ENCODE measurements around the gene FBXO42. TPM values are rescaled to one million over a fixed set of nuclear protein-coding genes. Genes with fewer than 3 reads are reported as not detected.

The FBXO42 gene
- total RNA-seq, 1 donor from 2014 or later: 19.0 TPM

DNA sequence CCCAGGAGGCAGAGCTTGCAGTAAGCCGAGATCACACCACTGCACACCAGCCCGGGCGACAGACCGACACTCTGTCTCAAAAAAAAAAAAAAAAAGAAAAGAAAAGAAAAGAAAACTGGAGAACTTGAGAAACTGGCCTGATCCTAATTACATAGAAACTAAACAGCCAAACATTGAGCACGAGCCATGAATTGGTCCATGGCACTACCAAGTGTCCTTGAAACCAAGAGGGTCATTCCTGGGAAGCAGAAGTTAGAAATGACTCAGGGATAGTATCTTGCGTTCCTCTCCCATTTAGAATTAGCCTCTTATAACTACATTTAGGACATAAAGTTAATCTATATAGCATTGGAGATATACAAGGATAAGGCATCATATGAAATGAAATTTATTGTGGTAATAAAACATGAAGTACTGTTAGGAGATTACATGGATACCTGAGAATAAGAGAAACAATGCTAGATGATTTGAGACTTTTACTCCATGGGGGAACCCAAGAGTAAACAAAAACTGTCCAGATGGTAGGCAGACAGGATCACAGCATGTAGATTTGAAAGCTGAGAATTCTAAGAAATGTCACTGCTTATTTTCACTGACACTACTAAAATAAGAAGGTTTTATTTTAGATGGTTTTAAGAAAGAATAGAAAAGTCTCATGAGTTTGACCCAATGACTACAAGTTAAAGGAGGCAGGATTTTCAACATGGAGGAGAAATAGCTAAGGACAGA is 75.8 kb downstream of the FBXO42 start:
- ChIA-PET CTCF (interaction anchor here (0.9 kb wide), 1 partner anchor 87 kb away, joined by 3 read pairs; no protein-coding TSS in a partner anchor), POLR2A (no interaction called here)
- no peaks in the 10 kb centered on the region for H3K9me3 Mint-ChIP-seq

DNA sequence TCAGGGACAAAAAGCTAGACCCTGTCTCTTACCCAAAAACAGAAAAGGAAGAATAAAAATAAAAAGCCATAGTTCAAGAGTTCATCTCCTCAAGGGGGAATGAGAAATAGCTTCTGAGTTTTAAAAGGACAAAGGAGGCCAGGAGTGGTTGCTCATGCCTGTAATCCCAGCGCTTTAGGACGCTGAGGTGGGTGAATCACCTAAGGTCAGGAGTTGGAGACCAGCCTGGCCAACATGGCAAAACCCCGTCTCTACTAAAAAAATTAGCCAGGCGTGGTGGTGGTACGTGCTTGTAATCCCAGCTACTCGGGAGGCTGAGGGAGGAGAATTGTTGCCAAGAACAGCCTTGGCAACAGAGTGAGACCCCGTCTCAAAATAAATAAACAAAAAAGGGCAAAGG is 76.7 kb downstream of the FBXO42 start:
- ChIA-PET POLR2A (no interaction called here), CTCF (no interaction called here)
- TF ChIP-seq, protein P1, sequence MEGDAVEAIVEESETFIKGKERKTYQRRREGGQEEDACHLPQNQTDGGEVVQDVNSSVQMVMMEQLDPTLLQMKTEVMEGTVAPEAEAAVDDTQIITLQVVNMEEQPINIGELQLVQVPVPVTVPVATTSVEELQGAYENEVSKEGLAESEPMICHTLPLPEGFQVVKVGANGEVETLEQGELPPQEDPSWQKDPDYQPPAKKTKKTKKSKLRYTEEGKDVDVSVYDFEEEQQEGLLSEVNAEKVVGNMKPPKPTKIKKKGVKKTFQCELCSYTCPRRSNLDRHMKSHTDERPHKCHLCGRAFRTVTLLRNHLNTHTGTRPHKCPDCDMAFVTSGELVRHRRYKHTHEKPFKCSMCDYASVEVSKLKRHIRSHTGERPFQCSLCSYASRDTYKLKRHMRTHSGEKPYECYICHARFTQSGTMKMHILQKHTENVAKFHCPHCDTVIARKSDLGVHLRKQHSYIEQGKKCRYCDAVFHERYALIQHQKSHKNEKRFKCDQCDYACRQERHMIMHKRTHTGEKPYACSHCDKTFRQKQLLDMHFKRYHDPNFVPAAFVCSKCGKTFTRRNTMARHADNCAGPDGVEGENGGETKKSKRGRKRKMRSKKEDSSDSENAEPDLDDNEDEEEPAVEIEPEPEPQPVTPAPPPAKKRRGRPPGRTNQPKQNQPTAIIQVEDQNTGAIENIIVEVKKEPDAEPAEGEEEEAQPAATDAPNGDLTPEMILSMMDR (IDR thresholded peaks at IDR 0.05): no peak
- Mint-ChIP-seq H3K9me3 (no peaks in the 10 kb centered on the region), H3K4me1 (peaks cover 2% of the 10 kb centered on the region), H3K4me3 (no peak overlapping the region), H3K36me3 (ENCODE audit: low read depth) (peaks cover 33% of the 10 kb centered on the region), H3K27me3 (no peaks in the 10 kb centered on the region), H3K27ac (no peak overlapping the region)
- intact Hi-C loops (cut with micrococcal nuclease): no loop called here
- DNase-seq: no peak
- no peak for ATAC-seq (ENCODE audit: low read depth)

More for the DNA sequence above, 75.8 kb downstream of the FBXO42 start:
- ATAC-seq (ENCODE audit: low read depth) (no peak), DNase-seq (no peak)
- no peaks in the 10 kb centered on the region for H3K4me1 Mint-ChIP-seq
- H3K27ac Mint-ChIP-seq: no peak overlapping the region
- TF ChIP-seq, protein P1 (IDR thresholded peaks at IDR 0.05): no peak
- peaks cover 33% of the 10 kb centered on the region for H3K36me3 Mint-ChIP-seq (ENCODE audit: low read depth)
- H3K4me3 Mint-ChIP-seq: no peak overlapping the region
- intact Hi-C loops (cut with micrococcal nuclease): no loop called here
- H3K27me3 Mint-ChIP-seq: no peaks in the 10 kb centered on the region

DNA sequence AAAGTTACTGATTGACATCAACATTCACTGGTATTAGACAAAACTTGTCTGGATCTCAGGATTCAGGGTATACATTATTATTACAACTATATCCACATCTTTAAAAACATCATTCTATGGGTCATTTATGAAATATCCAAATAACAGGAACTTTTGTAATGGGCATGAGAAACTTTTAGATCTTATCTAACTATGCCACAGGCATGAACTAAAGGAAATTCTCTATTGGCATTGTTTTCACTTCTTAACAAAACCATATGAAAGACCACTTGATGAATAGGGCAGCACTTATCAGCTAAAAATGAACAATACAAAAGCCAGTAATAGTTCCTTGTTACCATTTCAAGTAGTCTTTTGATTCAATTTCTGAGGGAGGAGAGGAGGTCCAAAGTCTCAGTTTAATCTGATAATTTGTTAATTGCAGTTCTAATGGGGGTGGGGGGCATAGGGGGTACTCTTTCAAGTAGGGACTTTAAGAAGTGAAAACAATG is 84.5 kb downstream of the FBXO42 start:
- H3K27me3 Mint-ChIP-seq: no peaks in the 10 kb centered on the region
- TF ChIP-seq, protein P1 (IDR thresholded peaks at IDR 0.05): no peak
- no peak for DNase-seq
- H3K36me3 Mint-ChIP-seq (ENCODE audit: low read depth): peaks cover 13% of the 10 kb centered on the region
- no peak overlapping the region for H3K27ac Mint-ChIP-seq
- no peak overlapping the region for H3K4me3 Mint-ChIP-seq
- ATAC-seq (ENCODE audit: low read depth): no peak
- CTCF ChIA-PET: no interaction called here
- intact Hi-C loops (cut with micrococcal nuclease): no loop called here
- H3K9me3 Mint-ChIP-seq: no peaks in the 10 kb centered on the region
- H3K4me1 Mint-ChIP-seq: peaks cover 2% of the 10 kb centered on the region
- POLR2A ChIA-PET: no interaction called here

- CTCF ChIA-PET: no interaction called here
Observed at GRCh38 chr1:16266411-16267118, 85.7 kb downstream of the FBXO42 start.

GRCh38 chr1:16262067-16262466 is 90.2 kb downstream of the FBXO42 start:
- Mint-ChIP-seq H3K27me3 (no peaks in the 10 kb centered on the region), H3K9me3 (no peaks in the 10 kb centered on the region), H3K36me3 (ENCODE audit: low read depth) (peaks cover 6% of the 10 kb centered on the region), H3K4me1 (no peaks in the 10 kb centered on the region), H3K4me3 (no peak overlapping the region), H3K27ac (no peak overlapping the region)
- no peak for ATAC-seq (ENCODE audit: low read depth)
- no peak for DNase-seq
- TF ChIP-seq, protein P1 (IDR thresholded peaks at IDR 0.05): no peak
- intact Hi-C loops (cut with micrococcal nuclease): no loop called here
- ChIA-PET POLR2A (no interaction called here), CTCF (no interaction called here)

More at GRCh38 chr1:16266411-16267118, 85.7 kb downstream of the FBXO42 start:
- intact Hi-C loops (cut with micrococcal nuclease): no loop called here
- Mint-ChIP-seq H3K9me3 (no peaks in the 10 kb centered on the region), H3K4me3 (no peak overlapping the region), H3K36me3 (ENCODE audit: low read depth) (peaks cover 10% of the 10 kb centered on the region), H3K27me3 (no peaks in the 10 kb centered on the region), H3K27ac (no peak overlapping the region), H3K4me1 (peaks cover 2% of the 10 kb centered on the region)
- ATAC-seq (ENCODE audit: low read depth) (no peak), DNase-seq (no peak)
- TF ChIP-seq, protein P1 (IDR thresholded peaks at IDR 0.05): no peak
- POLR2A ChIA-PET: no interaction called here

All from activated B cell treated with CpG ODN at 0.5 μM for 24 hours (primary cell).